GM23338 (cell line): ENCODE results near the gene ACTR8. TPM values are rescaled to one million over a fixed set of nuclear protein-coding genes. Genes with fewer than 3 reads are reported as not detected.

ENCODE experiments used
- ATAC-seq: fragments of 200-7000 bp; cut with Tn5 transposase; 3 replicates; pipeline ENCODE4 v1.9.1; 2020
- DNase-seq: peaks from one replicate; pipeline ENCODE4 v3.0.0-alpha.2; 2015; ENCODE audit warnings: low spot score
- H2AFZ ChIP-seq: fragments of 200-600 bp; sonication (generic); 2 replicates; pipeline ENCODE4 v1.8.0; 2016; ENCODE audit warnings: antibody characterized with exemption, mild to moderate bottlenecking, moderate library complexity
- H3F3A ChIP-seq: fragments of 200-600 bp; sonication (generic); replicated peaks from 2 replicates; pipeline ENCODE4 v1.8.0; 2017; ENCODE audit warnings: antibody characterized with exemption, mixed run types, low read depth
- H3K27ac ChIP-seq: fragments of 200-600 bp; sonication (generic); 2 replicates; pipeline ENCODE4 v1.6.1; 2016; ENCODE audit warnings: low read depth
- H3K27me3 ChIP-seq: fragments of 200-600 bp; sonication (generic); 2 replicates; pipeline ENCODE4 v1.8.0; 2016; ENCODE audit warnings: mild to moderate bottlenecking, mixed run types, moderate library complexity; ENCODE audit not compliant: insufficient read depth
- H3K36me3 ChIP-seq: fragments of 200-600 bp; sonication (generic); 2 replicates; pipeline ENCODE4 v1.8.0; 2016; ENCODE audit warnings: mild to moderate bottlenecking; ENCODE audit not compliant: insufficient read depth
- H3K4me1 ChIP-seq: fragments of 200-600 bp; sonication (generic); 2 replicates; pipeline ENCODE4 v1.8.0; 2016; ENCODE audit warnings: mild to moderate bottlenecking, moderate library complexity; ENCODE audit not compliant: insufficient read depth
- H3K4me2 ChIP-seq: fragments of 200-600 bp; sonication (generic); 2 replicates; pipeline ENCODE4 v1.7.1; 2017; ENCODE audit warnings: mixed run types
- H3K4me3 ChIP-seq: fragments of 200-600 bp; sonication (generic); 2 replicates; pipeline ENCODE4 v1.6.1; 2016; ENCODE audit warnings: mixed run types
- H3K79me2 ChIP-seq: fragments of 200-600 bp; sonication (generic); replicated peaks from 2 replicates; pipeline ENCODE4 v1.8.0; 2017; ENCODE audit warnings: mild to moderate bottlenecking; ENCODE audit not compliant: insufficient read depth
- H3K9me2 ChIP-seq: fragments of 200-600 bp; sonication (generic); 2 replicates; pipeline ENCODE4 v1.8.0; 2017; ENCODE audit not compliant: insufficient read depth
- H4K20me1 ChIP-seq: fragments of 200-600 bp; sonication (generic); replicated peaks from 2 replicates; pipeline ENCODE4 v1.8.0; 2017; ENCODE audit warnings: mild to moderate bottlenecking; ENCODE audit not compliant: insufficient read depth
- H3K27ac Mint-ChIP-seq: 2 replicates; pipeline ENCODE4 v1.8.0; 2020; ENCODE audit warnings: inconsistent platforms, mild to moderate bottlenecking, moderate library complexity, mixed read lengths
- H3K27me3 Mint-ChIP-seq: 3 replicates; pipeline ENCODE4 v1.8.0; 2022; ENCODE audit warnings: low read depth, mild to moderate bottlenecking, moderate library complexity, mixed read lengths, inconsistent platforms; ENCODE audit not compliant: insufficient read depth, poor library complexity
- H3K36me3 Mint-ChIP-seq: 3 replicates; pipeline ENCODE4 v1.8.0; 2021; ENCODE audit warnings: low read depth, mild to moderate bottlenecking, inconsistent platforms, moderate library complexity, mixed read lengths
- H3K4me1 Mint-ChIP-seq: 3 replicates; pipeline ENCODE4 v1.8.0; 2020; ENCODE audit warnings: mild to moderate bottlenecking, inconsistent platforms, mixed read lengths
- H3K4me3 Mint-ChIP-seq: 3 replicates; pipeline ENCODE4 v1.8.0; 2021; ENCODE audit warnings: moderate library complexity, mild to moderate bottlenecking, inconsistent platforms, mixed read lengths
- H3K9me3 Mint-ChIP-seq: 3 replicates; pipeline ENCODE4 v1.8.0; 2020; ENCODE audit warnings: moderate library complexity, mild to moderate bottlenecking, inconsistent platforms, mixed read lengths
- CREB1 ChIP-seq: fragments of 250-450 bp; sonication (Bioruptor Pico); IDR thresholded peaks from 2 replicates; pipeline ENCODE4 v1.5.0; 2020; ENCODE audit warnings: low read depth, mild to moderate bottlenecking, moderate library complexity
- CTCF ChIP-seq, 2 experiments: fragments of 200-600 bp in 1 of 2; sonication (generic) in 1 of 2; conservative IDR thresholded peaks; 2 replicates each; pipeline versions ENCODE4 v1.5.1 to v1.6.1; 2016 to 2017; ENCODE audit warnings: antibody characterized with exemption in 2 of 2, low read depth in 2 of 2, mild to moderate bottlenecking in 2 of 2, moderate library complexity in 1 of 2
- ETS1 ChIP-seq: IDR thresholded peaks from 2 replicates; pipeline ENCODE4 v1.6.1; 2016; ENCODE audit warnings: antibody characterized with exemption
- EZH2 ChIP-seq: fragments of 200-600 bp; sonication (generic); IDR thresholded peaks from one replicate; pipeline ENCODE4 v1.8.0; 2017; ENCODE audit warnings: antibody characterized with exemption, mild to moderate bottlenecking, low read depth; ENCODE audit not compliant: unreplicated experiment
- EZH2phosphoT487 ChIP-seq: fragments of 200-600 bp; sonication (generic); IDR thresholded peaks from one replicate; pipeline ENCODE4 v1.8.1; 2018; ENCODE audit warnings: antibody characterized with exemption; ENCODE audit not compliant: unreplicated experiment
- JUNB ChIP-seq: IDR thresholded peaks from one replicate; pipeline ENCODE4 v1.6.1; 2016; ENCODE audit warnings: antibody characterized with exemption; ENCODE audit not compliant: unreplicated experiment
- NANOG ChIP-seq: IDR thresholded peaks from 2 replicates; pipeline ENCODE4 v1.6.1; 2016; ENCODE audit warnings: antibody characterized with exemption, borderline replicate concordance
- POLR2AphosphoS5 ChIP-seq: IDR thresholded peaks from 2 replicates; pipeline ENCODE4 v1.6.1; 2016; ENCODE audit warnings: antibody characterized with exemption, low read depth
- REST ChIP-seq: IDR thresholded peaks from one replicate; pipeline ENCODE4 v1.6.1; 2018; ENCODE audit warnings: antibody characterized with exemption; ENCODE audit not compliant: unreplicated experiment
- ZNF114 ChIP-seq: fragments of 250-450 bp; sonication (Bioruptor Pico); IDR thresholded peaks from 2 replicates; pipeline ENCODE4 v1.5.0; 2020; ENCODE audit warnings: mild to moderate bottlenecking, moderate library complexity
- polyA plus RNA-seq: library from polyadenylated mRNA; unstranded; fragments of >200 nt; fragmentation: Nextera tagmentation; extraction: Ambion mirVana; gene quantifications from 2 replicates; pipeline ENCODE4 v1.2.1, GENCODE V29; 2016
- total RNA-seq: library from RNA; depleted of rRNA; stranded (reverse); fragments of >200 nt; shearing (Covaris generic); gene quantifications from 2 replicates; pipeline ENCODE4 v1.2.3, GENCODE V29; 2014

ACTR8 gene
- total and polyA plus RNA-seq, 2 experiments from 2014 or later, result 19.8 to 23.0 TPM

GRCh38 chr3:53860196-53860595, 21.8 kb downstream of the ACTR8 start:
- Histone ChIP-seq H3K4me1 (no peaks in the 10 kb centered on the region), H3K27ac (no peak overlapping the region), H2AFZ (no peak overlapping the region), H3F3A (no peaks in the 10 kb centered on the region), H3K4me2 (no peak overlapping the region), H3K79me2 (no peaks in the 10 kb centered on the region), H3K36me3 (no peaks in the 10 kb centered on the region; the same call in 1 of the 2 replicates), H3K9me2 (no peaks in the 10 kb centered on the region), H4K20me1 (no peaks in the 10 kb centered on the region; the same call in 1 of the 2 replicates), H3K27me3 (no peaks in the 10 kb centered on the region), H3K4me3 (no peak overlapping the region)
- DNase-seq (no peak), ATAC-seq (no peak)
- H3K4me1 Mint-ChIP-seq, result no peaks in the 10 kb centered on the region
- TF ChIP-seq POLR2AphosphoS5 (no peak), EZH2phosphoT487 (no peak), NANOG (no peak), REST (no peak), ZNF114 (no peak), CTCF (conservative IDR thresholded peaks at IDR 0.05; ENCODE audit: low read depth in 2 of 2) (no peak)
- H3K36me3 Mint-ChIP-seq, result peaks cover 34% of the 10 kb centered on the region
- H3K27me3 Mint-ChIP-seq, result no peaks in the 10 kb centered on the region
- no peak overlapping the region for H3K4me3 Mint-ChIP-seq
- no peaks in the 10 kb centered on the region for H3K9me3 Mint-ChIP-seq
- no peak overlapping the region for H3K27ac Mint-ChIP-seq

GRCh38 chr3:53859178-53859577, 22.8 kb downstream of the ACTR8 start:
- Histone ChIP-seq H3K36me3 (no peaks in the 10 kb centered on the region; the same call in 1 of the 2 replicates), H3K4me2 (no peak overlapping the region), H3K4me3 (no peak overlapping the region), H3K27me3 (no peaks in the 10 kb centered on the region), H3K27ac (no peak overlapping the region), H2AFZ (no peak overlapping the region), H4K20me1 (no peaks in the 10 kb centered on the region; the same call in 1 of the 2 replicates), H3K79me2 (no peaks in the 10 kb centered on the region), H3K9me2 (no peaks in the 10 kb centered on the region), H3F3A (no peaks in the 10 kb centered on the region), H3K4me1 (no peaks in the 10 kb centered on the region)
- ATAC-seq (no peak), DNase-seq (no peak)
- Mint-ChIP-seq H3K36me3 (peaks cover 27% of the 10 kb centered on the region), H3K4me1 (no peaks in the 10 kb centered on the region), H3K4me3 (no peak overlapping the region), H3K27ac (no peak overlapping the region), H3K27me3 (no peaks in the 10 kb centered on the region), H3K9me3 (no peaks in the 10 kb centered on the region)
- TF ChIP-seq ETS1 (no peak), NANOG (no peak), EZH2 (no peak), POLR2AphosphoS5 (no peak), CTCF (conservative IDR thresholded peaks at IDR 0.05; ENCODE audit: low read depth in 2 of 2) (no peak), CREB1 (CRISPR knock-in tag) (no peak), EZH2phosphoT487 (no peak), JUNB (no peak), REST (no peak), ZNF114 (no peak)
